HEK293 (cell line): ENCODE results near the gene CRYGN.

ENCODE experiments used
- CTCF ChIA-PET: fragments of 350-600 bp; formaldehyde crosslinking; extraction: SDS; loops from one replicate; lab custom pipeline; 2021; ENCODE audit warnings: antibody characterized with exemption; lab: Yijun Ruan, JAX
- POLR2A ChIA-PET: fragments of 300-600 bp; formaldehyde crosslinking; extraction: SDS; loops from one replicate; lab custom pipeline; 2020; ENCODE audit warnings: antibody characterized with exemption, inconsistent platforms; lab: Yijun Ruan, JAX
- H3K27ac ChIP-seq: fragments of 200-500 bp; sonication (Bioruptor generic); 2 replicates; pipeline ENCODE4 v1.5.1; 2014; ENCODE audit warnings: low read depth, low read length, control low read depth, inconsistent platforms; ENCODE audit errors: extremely low read depth
- H3K36me3 ChIP-seq, 2 experiments: fragments of 200-500 bp in 1 of 2; sonication (Bioruptor generic) in 1 of 2; 1 replicate in 1 of 2; 2 replicates in 1 of 2; pipeline ENCODE4 v1.5.1; 2014 to 2017; ENCODE audit warnings: inconsistent platforms in 2 of 2, low read length in 2 of 2; ENCODE audit not compliant: control insufficient read depth in 2 of 2, insufficient read depth in 1 of 2
- H3K4me1 ChIP-seq: fragments of 200-500 bp; sonication (Bioruptor generic); 2 replicates; pipeline ENCODE4 v1.5.1; 2014; ENCODE audit warnings: mild to moderate bottlenecking, low read length, inconsistent platforms; ENCODE audit not compliant: control insufficient read depth, insufficient read depth
- H3K4me3 ChIP-seq: 2 replicates; pipeline ENCODE4 v1.5.1; 2011; ENCODE audit warnings: low read depth, mild to moderate bottlenecking, control low read depth, low read length, moderate library complexity
- H3K9me3 ChIP-seq: fragments of 200-500 bp; sonication (Bioruptor generic); 2 replicates; pipeline ENCODE4 v1.5.1; 2014; ENCODE audit warnings: low read depth, low read length, inconsistent platforms; ENCODE audit not compliant: control insufficient read depth, insufficient read depth
- BCL11A ChIP-seq: fragments of 450-650 bp; formaldehyde crosslinking; IDR thresholded peaks from 2 replicates; pipeline ENCODE4 v1.5.1; 2016; ENCODE audit warnings: low read depth, missing biosample characterization, missing genetic modification characterization
- GLIS1 ChIP-seq: fragments of 450-650 bp; formaldehyde crosslinking; IDR thresholded peaks from 2 replicates; pipeline ENCODE4 v1.5.1; 2016; ENCODE audit warnings: missing biosample characterization, missing genetic modification characterization
- GLIS2 ChIP-seq: fragments of 450-650 bp; formaldehyde crosslinking; IDR thresholded peaks from 2 replicates; pipeline ENCODE4 v1.5.1; 2016; ENCODE audit warnings: missing biosample characterization, missing genetic modification characterization
- HIC1 ChIP-seq: fragments of 450-650 bp; formaldehyde crosslinking; IDR thresholded peaks from 2 replicates; pipeline ENCODE4 v1.5.1; 2016; ENCODE audit warnings: missing biosample characterization, missing genetic modification characterization
- HOXD13 ChIP-seq: sonication (generic); formaldehyde crosslinking; IDR thresholded peaks from 2 replicates; pipeline ENCODE4 v1.8.0; 2022; ENCODE audit warnings: missing genetic modification reagents, borderline replicate concordance
- IKZF3 ChIP-seq: fragments of 450-650 bp; IDR thresholded peaks from 2 replicates; pipeline ENCODE4 v1.5.0; 2018; ENCODE audit warnings: missing biosample characterization, mild to moderate bottlenecking, missing genetic modification characterization, moderate library complexity
- KLF9 ChIP-seq: fragments of 450-650 bp; formaldehyde crosslinking; IDR thresholded peaks from 2 replicates; pipeline ENCODE4 v1.5.1; 2016; ENCODE audit warnings: missing biosample characterization, missing genetic modification characterization, low read depth
- OVOL3 ChIP-seq: fragments of 450-650 bp; formaldehyde crosslinking; IDR thresholded peaks from 2 replicates; pipeline ENCODE4 v1.5.1; 2016; ENCODE audit warnings: missing biosample characterization, missing genetic modification characterization
- SALL2 ChIP-seq: fragments of 450-650 bp; formaldehyde crosslinking; IDR thresholded peaks from 2 replicates; pipeline ENCODE4 v1.5.0; 2017; ENCODE audit warnings: missing biosample characterization, mild to moderate bottlenecking, missing genetic modification characterization, borderline replicate concordance
- ZBTB20 ChIP-seq: fragments of 450-650 bp; formaldehyde crosslinking; IDR thresholded peaks from 2 replicates; pipeline ENCODE4 v1.5.1; 2016; ENCODE audit warnings: missing biosample characterization, missing genetic modification characterization
- ZBTB8A ChIP-seq: fragments of 450-650 bp; formaldehyde crosslinking; IDR thresholded peaks from 2 replicates; pipeline ENCODE4 v1.5.1; 2016; ENCODE audit warnings: missing biosample characterization, missing genetic modification characterization
- ZFP41 ChIP-seq: fragments of 450-650 bp; formaldehyde crosslinking; IDR thresholded peaks from 2 replicates; pipeline ENCODE4 v1.5.1; 2016; ENCODE audit warnings: missing biosample characterization, missing genetic modification characterization, borderline replicate concordance
- ZIC2 ChIP-seq: fragments of 450-650 bp; formaldehyde crosslinking; IDR thresholded peaks from 2 replicates; pipeline ENCODE4 v1.5.1; 2016; ENCODE audit warnings: missing biosample characterization, missing genetic modification characterization
- ZNF112 ChIP-seq: fragments of 450-650 bp; formaldehyde crosslinking; IDR thresholded peaks from 2 replicates; pipeline ENCODE4 v1.5.0; 2017; ENCODE audit warnings: missing biosample characterization, missing genetic modification characterization
- ZNF174 ChIP-seq: fragments of 450-650 bp; formaldehyde crosslinking; IDR thresholded peaks from 2 replicates; pipeline ENCODE4 v1.5.0; 2017; ENCODE audit warnings: missing biosample characterization, mild to moderate bottlenecking, missing genetic modification characterization
- ZNF248 ChIP-seq: fragments of 450-650 bp; formaldehyde crosslinking; IDR thresholded peaks from 2 replicates; pipeline ENCODE4 v1.5.1; 2017; ENCODE audit warnings: missing biosample characterization, missing genetic modification characterization
- ZNF362 ChIP-seq: fragments of 450-650 bp; formaldehyde crosslinking; IDR thresholded peaks from 2 replicates; pipeline ENCODE4 v1.5.1; 2016; ENCODE audit warnings: missing biosample characterization, missing genetic modification characterization
- ZNF48 ChIP-seq: fragments of 450-650 bp; formaldehyde crosslinking; IDR thresholded peaks from 2 replicates; pipeline ENCODE4 v1.5.1; 2016; ENCODE audit warnings: missing biosample characterization, missing genetic modification characterization
- ZNF555 ChIP-seq: fragments of 450-650 bp; formaldehyde crosslinking; conservative IDR thresholded peaks from 2 replicates; pipeline ENCODE4 v1.5.1; 2017; ENCODE audit warnings: missing biosample characterization, mild to moderate bottlenecking, missing genetic modification characterization, inconsistent platforms
- ZNF585B ChIP-seq: fragments of 450-650 bp; formaldehyde crosslinking; IDR thresholded peaks from 2 replicates; pipeline ENCODE4 v1.5.1; 2016; ENCODE audit warnings: missing biosample characterization, missing genetic modification characterization
- ZNF654 ChIP-seq: fragments of 450-650 bp; formaldehyde crosslinking; IDR thresholded peaks from 2 replicates; pipeline ENCODE4 v1.5.1; 2016; ENCODE audit warnings: low read depth, missing biosample characterization, missing genetic modification characterization
- ZNF664 ChIP-seq: fragments of 450-650 bp; formaldehyde crosslinking; IDR thresholded peaks from 2 replicates; pipeline ENCODE4 v1.5.1; 2016; ENCODE audit warnings: missing biosample characterization, missing genetic modification characterization
- ZNF670 ChIP-seq: fragments of 450-650 bp; formaldehyde crosslinking; IDR thresholded peaks from 2 replicates; pipeline ENCODE4 v1.5.1; 2016; ENCODE audit warnings: missing biosample characterization, missing genetic modification characterization, low read depth
- TF ChIP-seq, protein P1 (sequence below): fragments of 450-650 bp; formaldehyde crosslinking; IDR thresholded peaks from 2 replicates; pipeline ENCODE4 v1.5.1; 2016; ENCODE audit warnings: missing biosample characterization, missing genetic modification characterization

CRYGN gene

GRCh38 chr7:151397026-151397425 lies 42.9 kb downstream of the CRYGN start (continued):
- TF ChIP-seq ZBTB20 (no peak), ZBTB8A (tag by site-specific recombination) (no peak), ZNF654 (tag by site-specific recombination) (no peak), HOXD13 (no peak), ZNF664 (tag by site-specific recombination) (no peak)

DNA sequence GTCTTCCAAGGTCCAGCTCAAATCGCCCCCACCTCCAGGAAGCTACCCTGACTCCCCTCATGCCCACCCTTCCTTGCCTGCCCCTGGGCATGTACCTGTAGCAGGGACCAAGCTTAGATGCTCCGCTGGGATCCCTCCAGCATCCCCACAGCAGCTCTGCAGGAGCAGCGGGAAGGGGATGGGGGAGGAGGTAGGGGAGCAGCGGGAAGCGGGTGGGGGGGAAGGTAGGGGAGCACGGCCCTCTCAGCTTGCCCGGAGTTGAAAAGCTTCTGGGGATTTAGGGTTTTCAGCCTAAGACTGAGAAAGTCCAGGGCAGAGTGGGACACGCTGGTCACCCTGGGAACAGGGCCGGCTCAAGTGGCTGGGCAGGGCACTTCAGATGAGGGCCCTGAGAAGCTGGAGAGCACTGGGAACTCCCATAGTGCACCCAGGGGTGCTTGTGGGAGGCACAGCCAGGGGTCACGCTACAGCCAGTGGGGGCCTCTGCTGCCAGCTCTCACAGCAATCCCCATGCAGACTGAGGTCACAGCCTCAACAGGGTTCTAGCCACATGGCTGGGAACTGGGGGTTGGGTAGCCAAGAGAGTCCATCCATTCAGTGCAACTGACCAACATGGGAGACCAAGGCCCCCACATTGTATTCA lies 43.5 kb downstream of the CRYGN start:
- no peaks in the 10 kb centered on the region for H3K36me3 ChIP-seq
- no peaks in the 10 kb centered on the region for H3K9me3 ChIP-seq
- ChIA-PET CTCF (interaction anchor here (0.6 kb wide), 1 partner anchor 46 kb away, joined by 3 read pairs; no protein-coding TSS in a partner anchor), POLR2A (no interaction called here)
- TF ChIP-seq ZNF248, result no peak
- TF ChIP-seq BCL11A (tag by site-specific recombination), result no peak
- TF ChIP-seq, protein P1, sequence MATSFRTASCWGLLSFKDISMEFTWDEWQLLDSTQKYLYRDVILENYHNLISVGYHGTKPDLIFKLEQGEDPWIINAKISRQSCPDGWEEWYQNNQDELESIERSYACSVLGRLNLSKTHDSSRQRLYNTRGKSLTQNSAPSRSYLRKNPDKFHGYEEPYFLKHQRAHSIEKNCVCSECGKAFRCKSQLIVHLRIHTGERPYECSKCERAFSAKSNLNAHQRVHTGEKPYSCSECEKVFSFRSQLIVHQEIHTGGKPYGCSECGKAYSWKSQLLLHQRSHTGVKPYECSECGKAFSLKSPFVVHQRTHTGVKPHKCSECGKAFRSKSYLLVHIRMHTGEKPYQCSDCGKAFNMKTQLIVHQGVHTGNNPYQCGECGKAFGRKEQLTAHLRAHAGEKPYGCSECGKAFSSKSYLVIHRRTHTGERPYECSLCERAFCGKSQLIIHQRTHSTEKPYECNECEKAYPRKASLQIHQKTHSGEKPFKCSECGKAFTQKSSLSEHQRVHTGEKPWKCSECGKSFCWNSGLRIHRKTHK (tag by site-specific recombination), result no peak
- TF ChIP-seq ZNF670 (tag by site-specific recombination), result no peak
- TF ChIP-seq SALL2 (tag by site-specific recombination), result no peak
- TF ChIP-seq ZIC2 (tag by site-specific recombination), result peak; percentile 85
- no peak for TF ChIP-seq ZNF362 (tag by site-specific recombination)
- peak; percentile 71 for TF ChIP-seq GLIS1 (tag by site-specific recombination)
- TF ChIP-seq HIC1 (tag by site-specific recombination), result no peak
- TF ChIP-seq KLF9 (tag by site-specific recombination), result no peak
- no peak for TF ChIP-seq ZNF585B
- no peaks in the 10 kb centered on the region for H3K4me1 ChIP-seq
- H3K4me3 ChIP-seq, result no peak overlapping the region
- H3K27ac ChIP-seq, result no peak overlapping the region

DNA sequence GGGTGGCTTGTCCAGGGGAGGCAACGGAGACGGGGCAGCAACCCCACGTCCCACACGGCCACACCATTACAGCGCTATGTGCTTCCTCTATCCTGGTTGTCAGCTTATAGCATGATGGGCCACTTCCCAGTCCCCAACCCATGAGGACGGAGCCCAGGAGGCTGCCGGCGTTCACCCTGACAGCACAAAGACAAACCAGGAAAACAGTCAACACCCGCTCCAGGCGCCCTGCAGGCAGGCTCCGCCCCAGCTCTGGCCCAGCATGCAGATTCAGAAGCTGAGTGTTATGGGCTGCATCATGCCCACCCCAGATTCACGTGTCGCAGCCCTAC lies 44.9 kb downstream of the CRYGN start:
- ChIA-PET POLR2A (no interaction called here), CTCF (interaction anchor here (0.8 kb wide), 1 partner anchor 26 kb away, joined by 6 read pairs; no protein-coding TSS in a partner anchor)
- no peaks in the 10 kb centered on the region for H3K9me3 ChIP-seq
- TF ChIP-seq GLIS2 (no peak), ZNF174 (tag by site-specific recombination) (no peak), ZNF555 (no peak), ZFP41 (tag by site-specific recombination) (no peak), ZNF362 (tag by site-specific recombination) (no peak), ZNF48 (no peak), IKZF3 (no peak), OVOL3 (tag by site-specific recombination) (no peak), ZNF112 (tag by site-specific recombination) (no peak)
- H3K27ac ChIP-seq, result no peak overlapping the region
- H3K4me3 ChIP-seq, result no peak overlapping the region
- no peaks in the 10 kb centered on the region for H3K4me1 ChIP-seq
- no peaks in the 10 kb centered on the region for H3K36me3 ChIP-seq
